NCI-H2196 treated with DMSO at 0.1 percent for 48 hours (cell line): ENCODE data around the gene SIRT3.
"Not testable (repeated sequence)": the region's sequence is repeated elsewhere in the genome, so short reads cannot be mapped to it uniquely, and the experiment has no call there.

Source experiments
- DNase-seq: peaks from one replicate; lab custom pipeline; 2025; ENCODE audit not compliant: unreplicated experiment; lab: John Stamatoyannopoulos, UW

Gene SIRT3

DNA sequence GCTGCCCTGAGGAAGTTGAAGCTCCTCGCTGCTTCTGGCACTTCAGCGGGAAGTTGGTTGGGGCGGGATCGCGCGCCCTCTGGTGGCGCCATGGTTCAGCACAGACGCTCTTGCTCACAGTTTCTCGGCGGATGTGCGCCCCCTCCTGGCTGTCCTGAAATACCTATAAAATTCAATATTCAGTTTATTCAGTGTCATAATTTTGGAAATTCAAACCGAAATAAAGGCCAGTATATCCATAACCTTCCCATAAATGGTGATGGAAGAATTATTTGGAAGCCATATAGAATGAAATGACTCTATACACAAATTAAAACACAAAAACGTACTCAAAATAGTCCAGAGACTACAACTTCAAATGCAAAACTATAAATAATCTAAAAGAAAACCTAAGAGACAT is 55.9 kb downstream of the SIRT3 start:
- not testable (repeated sequence) for DNase-seq
